ENCODE measurements around the gene RALGAPA2. TPM values are rescaled to one million over a fixed set of nuclear protein-coding genes. Genes with fewer than 3 reads are reported as not detected.

RALGAPA2 gene
- total RNA-seq, 4 donors from 2014 or later: 35.1 to 109 (median 59.6) TPM

DNA sequence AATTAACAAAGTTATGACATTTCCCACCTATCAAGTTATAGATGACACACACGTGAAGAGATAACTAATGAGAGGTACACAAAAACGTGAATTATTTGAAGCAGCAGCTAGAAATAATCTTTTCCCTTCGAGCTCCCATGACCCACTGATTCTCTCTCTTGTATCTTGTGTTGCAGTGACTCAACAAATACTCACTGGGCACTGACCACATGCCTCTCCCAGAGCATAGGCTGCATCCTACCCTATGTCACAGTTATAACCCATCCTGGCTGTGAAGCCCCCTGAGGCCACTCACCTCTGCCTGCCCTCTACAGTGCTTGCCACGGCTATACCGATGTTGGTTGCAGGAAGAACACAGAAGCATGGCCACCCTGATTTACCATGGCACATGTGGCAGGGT lies 252.7 kb downstream of the RALGAPA2 start:
- no peak for DNase-seq (ENCODE audit: low spot score)
- ATAC-seq (ENCODE audit: low FRiP score): no peak

DNA sequence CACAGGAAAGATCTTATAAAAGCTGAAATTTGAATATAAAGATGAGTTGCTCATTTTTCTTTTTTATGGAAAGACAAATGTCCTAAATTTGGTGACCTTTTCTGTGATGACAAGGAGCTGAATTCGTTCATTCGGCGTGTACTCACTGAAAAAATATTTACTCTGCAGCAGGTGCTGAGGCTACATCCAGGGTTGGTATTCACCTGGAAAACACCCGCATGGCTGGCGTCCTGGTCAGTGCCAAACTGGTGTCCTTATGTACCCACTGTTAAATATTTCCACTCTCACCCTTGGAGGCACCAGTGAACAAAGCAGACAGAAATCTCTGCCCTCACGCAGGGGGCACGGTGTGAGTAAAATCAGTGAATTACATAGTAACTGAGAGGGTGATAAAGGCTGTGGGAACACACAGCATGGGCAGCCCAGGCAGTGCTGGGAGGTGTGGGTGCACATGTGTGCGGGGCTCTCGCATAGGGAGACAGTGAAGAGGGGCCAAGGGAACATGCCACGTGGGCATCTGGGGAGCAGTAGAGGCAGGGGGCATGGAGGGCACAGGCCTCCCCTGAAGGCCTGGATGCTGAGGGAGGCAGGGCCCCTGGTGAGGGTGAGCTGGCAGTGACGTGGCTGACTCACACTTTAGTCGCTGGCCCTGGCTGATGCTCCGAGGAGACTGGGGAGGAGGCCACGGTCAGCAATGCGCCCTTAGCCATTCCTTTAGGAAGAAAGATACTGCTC lies 254.9 kb downstream of the RALGAPA2 start:
- TF ChIP-seq CTCF (IDR thresholded peaks at IDR 0.05): no peak
- ATAC-seq (ENCODE audit: low FRiP score) (no peak), DNase-seq (ENCODE audit: low spot score) (no peak)

More for the DNA sequence above, 252.7 kb downstream of the RALGAPA2 start:
- no peak for TF ChIP-seq CTCF (IDR thresholded peaks at IDR 0.05)

DNA sequence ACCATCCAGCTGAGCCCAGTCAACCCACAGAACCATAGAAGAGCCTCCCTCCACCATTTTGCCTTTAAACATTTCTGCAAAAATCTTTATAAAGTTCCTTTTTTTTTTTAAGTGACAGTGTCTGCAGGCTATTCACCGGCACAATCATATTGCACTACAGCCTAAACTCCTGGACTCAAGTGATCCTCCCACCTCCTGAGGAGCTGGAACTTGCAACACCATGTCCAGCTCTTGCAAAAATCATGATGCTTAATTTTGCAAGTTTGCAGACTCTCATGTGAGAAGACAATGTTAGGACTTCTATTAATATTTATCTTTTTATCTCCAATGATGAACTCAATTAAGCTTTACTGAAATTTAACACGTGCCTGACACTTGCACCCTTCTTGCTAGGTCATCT lies 255.7 kb downstream of the RALGAPA2 start:
- TF ChIP-seq CTCF (IDR thresholded peaks at IDR 0.05): no peak
- no peak for ATAC-seq (ENCODE audit: low FRiP score)
- no peak for DNase-seq (ENCODE audit: low spot score)

- ATAC-seq (ENCODE audit: low FRiP score): no peak
- TF ChIP-seq CTCF (IDR thresholded peaks at IDR 0.05): no peak
These were observed 256.5 kb downstream of the RALGAPA2 start for GRCh38 chr20:20455926-20456325.

GRCh38 chr20:20454850-20455627 lies 257.4 kb downstream of the RALGAPA2 start:
- DNase-seq (ENCODE audit: low spot score) (no peak), ATAC-seq (ENCODE audit: low FRiP score) (no peak)
- no peak for TF ChIP-seq CTCF (IDR thresholded peaks at IDR 0.05)

More at GRCh38 chr20:20455926-20456325, 256.5 kb downstream of the RALGAPA2 start:
- no peak for DNase-seq (ENCODE audit: low spot score)

DNA sequence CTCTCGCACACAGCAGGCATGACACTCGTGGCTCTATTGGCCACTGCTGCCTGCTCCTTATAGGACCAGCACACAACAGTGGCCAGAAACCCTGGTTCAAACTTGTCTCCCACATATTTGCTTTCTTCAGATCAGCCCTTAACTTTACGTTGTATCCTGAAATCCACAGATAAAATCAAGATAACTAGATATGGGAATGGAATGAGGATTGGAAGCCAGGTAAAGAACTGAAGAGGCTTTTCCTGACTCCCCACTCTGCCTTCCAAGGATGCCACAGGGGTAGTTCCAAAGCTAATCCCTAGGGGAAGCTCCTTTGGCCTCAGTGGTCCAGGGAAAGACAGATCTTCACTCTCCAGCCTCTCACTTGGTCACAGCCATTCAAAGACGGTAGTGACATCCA lies 258.1 kb downstream of the RALGAPA2 start:
- DNase-seq (ENCODE audit: low spot score): no peak

More for the DNA sequence above, 258.1 kb downstream of the RALGAPA2 start:
- TF ChIP-seq CTCF (IDR thresholded peaks at IDR 0.05): no peak
- no peak for ATAC-seq (ENCODE audit: low FRiP score)
